GF-D8 (cell line): Measurements from ENCODE around the gene CALN1.
"Not testable (repeated sequence)": the region's sequence is repeated elsewhere in the genome, so short reads cannot be mapped to it uniquely, and the experiment has no call there.

Source experiments
- DNase-seq: peaks from one replicate; lab custom pipeline; 2025; lab: John Stamatoyannopoulos, UW

CALN1 gene

DNA sequence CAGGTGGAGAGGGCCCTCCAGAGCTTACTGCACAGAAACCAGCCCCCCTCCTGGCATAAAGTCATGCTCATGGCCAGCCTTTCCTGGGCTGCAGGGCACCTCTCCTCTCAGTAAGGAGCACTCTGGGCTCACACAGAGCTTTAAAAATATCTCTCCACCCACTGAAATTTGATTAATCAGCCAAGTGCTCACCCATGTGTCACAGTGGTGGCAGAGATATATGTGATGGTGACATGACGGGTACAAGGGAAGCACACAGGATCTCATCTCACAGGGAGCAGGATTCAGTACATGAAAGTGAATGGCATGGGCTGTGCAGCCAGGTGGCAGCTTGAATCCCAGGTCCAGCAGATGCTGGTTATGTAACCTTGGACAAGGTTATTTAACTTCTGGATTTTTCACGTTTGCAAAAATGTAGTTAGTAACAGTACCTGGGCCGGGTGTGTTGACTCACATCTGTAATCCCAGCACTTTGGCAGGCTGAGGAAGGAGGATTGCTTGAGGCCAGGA, 144.8 kb downstream of the CALN1 start:
- DNase-seq: no peak

GRCh38 chr7:72266771-72267170, 145.4 kb downstream of the CALN1 start:
- DNase-seq: no peak

DNA sequence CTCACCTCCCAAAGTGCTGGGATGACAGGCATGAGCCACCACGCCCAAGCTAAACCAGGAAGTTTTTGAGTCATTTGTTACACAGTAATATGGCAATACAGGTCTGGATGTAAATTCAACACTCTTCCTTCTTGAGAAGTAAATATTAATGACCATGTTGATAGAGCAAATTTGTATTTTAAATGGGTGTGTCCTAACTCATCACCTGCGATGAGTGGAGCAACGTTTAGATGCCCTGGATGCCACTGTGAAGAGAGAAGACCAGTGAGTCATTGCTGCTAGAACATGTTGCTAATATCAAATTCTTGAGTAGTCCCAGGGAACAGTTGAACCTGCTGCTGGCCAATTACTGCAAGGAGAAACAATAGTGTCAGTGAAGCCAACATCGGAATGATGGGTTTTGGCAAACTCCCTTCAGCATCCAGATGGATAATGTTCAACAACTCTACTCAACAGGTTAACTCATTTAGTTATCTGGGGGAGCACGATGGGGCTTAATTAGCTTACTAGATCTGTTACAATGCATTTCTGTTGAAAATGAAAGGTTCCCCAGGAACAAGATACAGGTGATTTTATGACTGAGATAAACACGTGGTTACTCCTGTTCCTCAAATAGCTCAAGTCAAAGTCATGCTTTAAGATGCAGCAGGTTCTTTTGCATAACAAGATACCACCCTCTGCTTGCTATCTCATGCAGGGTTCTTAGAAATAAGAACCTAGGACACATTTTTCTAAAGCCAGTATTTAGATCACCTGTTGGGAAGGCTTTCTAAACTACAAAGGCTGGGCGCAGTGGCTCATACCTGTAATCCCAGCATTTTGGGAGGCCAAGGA, 146.8 kb downstream of the CALN1 start:
- DNase-seq: no peak

- no peak for DNase-seq
These were observed 151.7 kb downstream of the CALN1 start for GRCh38 chr7:72260406-72260805.

DNA sequence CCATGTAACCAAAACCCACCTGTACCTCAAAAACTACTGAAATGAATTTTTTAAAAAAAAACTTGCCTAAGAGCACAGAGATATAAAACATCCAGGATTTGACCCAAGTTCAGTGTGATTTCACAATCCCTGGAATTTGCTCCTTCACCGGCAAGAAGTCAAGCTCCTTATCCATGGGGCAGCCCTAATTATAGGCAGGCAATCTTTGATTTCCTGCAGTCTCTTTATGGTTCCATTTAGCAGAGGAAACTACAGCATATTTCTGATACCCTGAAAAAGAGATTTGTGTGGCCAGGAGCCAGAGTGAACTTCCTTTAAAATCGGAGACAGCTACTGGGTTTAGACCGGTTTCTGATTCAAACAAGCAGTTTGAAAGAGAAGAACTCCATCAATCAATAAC, 154.1 kb downstream of the CALN1 start:
- no peak for DNase-seq

DNA sequence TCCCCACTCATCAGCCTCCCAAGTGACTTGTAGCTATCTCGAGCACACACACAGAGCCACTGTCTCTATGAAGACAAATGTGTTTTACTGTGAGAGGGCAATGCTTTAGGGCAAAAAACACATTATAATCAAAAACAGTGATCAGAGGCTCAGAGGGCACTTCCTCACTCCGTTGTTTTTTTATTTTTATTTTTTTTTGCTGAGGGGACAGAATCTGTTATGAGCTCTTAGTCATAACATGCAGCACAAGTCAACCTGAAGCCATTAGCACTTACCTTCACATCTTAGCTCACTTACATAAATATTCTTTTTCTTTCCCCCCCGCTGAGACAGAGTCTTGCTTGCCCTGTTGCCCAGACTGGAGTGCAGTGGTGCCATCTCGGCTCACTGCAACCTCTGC, 157.7 kb downstream of the CALN1 start:
- no peak for DNase-seq

GRCh38 chr7:72249106-72249505, 163.0 kb downstream of the CALN1 start:
- DNase-seq: no peak

GRCh38 chr7:72244826-72245398, 167.2 kb downstream of the CALN1 start:
- DNase-seq: no peak

GRCh38 chr7:72243329-72243728, 168.8 kb downstream of the CALN1 start:
- DNase-seq: no peak

DNA sequence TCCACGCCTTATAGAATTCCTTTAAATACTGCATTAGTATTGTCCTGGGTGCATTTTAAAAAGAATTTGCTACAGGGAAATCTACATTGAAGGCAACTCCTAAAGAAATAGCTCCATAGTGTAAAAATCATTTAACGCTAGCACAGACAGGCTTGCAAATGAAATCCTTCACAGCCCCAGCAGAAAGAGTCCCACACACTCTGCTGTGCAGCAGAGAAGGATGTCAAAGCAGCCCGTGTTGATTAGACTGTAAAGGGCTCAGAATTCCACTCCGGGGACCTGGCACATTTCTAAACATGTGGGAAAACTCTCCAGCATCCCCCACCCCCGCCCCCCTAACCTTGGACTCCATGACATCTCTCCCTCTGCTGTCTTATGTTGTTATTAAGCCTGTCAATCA, 176.8 kb downstream of the CALN1 start:
- no peak for DNase-seq

- DNase-seq: no peak
These were observed 178.1 kb downstream of the CALN1 start for GRCh38 chr7:72234086-72234485.

DNA sequence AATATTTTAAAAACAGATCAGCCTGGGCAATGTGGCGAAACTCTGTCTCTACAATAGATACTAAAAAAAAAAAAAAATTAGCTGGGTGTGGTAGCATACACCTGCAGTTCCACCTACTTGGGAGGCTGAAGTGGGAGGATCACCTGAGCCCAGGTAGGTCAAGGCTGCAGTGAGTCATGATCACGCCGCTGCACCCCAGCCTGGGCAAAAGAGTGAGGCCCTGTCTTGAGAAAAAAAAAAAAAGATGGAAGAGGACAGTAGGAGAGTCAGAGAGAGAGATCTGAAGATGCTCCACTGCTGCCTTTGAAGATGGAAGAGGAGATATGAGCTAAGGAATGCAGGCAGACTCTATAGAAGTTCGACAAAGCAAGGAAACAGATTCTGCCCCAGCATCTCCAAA, 181.9 kb downstream of the CALN1 start:
- DNase-seq: no peak

DNA sequence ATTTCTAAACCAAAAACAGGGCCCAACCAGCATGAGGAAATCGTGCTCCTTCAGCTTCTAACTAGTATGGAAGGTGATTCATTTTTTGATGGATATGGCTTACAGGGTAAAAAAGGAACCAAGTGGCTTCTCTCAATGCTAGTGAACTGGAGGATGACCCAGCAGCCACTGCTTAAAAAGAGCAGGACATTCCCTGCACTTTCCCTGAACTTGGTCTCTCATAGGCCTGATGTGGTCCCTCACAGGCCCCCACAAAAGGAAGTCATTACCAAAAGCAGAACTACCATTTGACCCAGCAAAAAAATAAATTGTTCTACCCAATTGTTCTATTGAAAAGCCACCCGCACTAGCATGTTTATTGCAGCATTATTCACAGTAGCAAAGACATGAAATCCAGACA, 188.8 kb downstream of the CALN1 start:
- no peak for DNase-seq

DNA sequence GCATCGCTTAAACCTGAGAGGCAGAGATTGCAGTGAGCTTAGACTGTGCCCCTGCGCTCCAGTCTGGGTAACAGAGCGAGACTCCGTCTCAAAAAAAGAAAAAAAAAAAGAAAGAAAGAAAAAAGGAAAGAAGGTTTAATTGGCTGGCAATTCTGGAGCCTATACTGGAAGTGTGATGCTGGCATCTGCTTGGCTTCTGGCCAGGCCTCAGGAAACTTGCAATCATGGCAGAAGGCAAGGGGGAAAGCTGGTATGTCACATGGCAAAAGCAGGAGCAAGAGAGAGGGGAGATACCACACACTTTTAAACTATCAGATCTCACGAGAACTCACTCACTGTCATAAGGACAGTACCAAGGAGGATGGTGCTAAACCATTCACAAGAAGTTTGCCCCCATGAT, 190.0 kb downstream of the CALN1 start:
- DNase-seq: no peak

GRCh38 chr7:72219500-72219899, 192.6 kb downstream of the CALN1 start:
- DNase-seq: no peak

DNA sequence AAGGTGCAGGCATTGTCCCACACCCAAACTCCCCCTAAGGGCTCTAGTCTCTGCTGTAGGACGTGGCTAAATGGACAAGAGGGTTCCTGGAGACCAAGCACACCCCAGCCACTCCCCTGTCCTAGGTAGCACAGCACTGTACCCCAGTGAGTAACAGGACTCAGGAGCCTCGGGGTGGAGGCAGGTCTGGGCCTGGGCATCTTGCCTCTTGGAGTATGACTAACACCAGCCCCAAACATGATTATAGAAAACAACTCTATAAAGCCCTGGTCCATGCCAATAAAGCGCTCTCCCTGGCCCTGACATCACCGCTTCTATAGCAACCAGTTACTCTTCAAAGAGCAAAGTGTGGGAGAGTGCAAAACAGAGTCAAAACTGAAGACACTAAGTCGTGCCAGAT, 195.0 kb downstream of the CALN1 start:
- DNase-seq: no peak

GRCh38 chr7:72213769-72214168, 198.4 kb downstream of the CALN1 start:
- no peak for DNase-seq

DNA sequence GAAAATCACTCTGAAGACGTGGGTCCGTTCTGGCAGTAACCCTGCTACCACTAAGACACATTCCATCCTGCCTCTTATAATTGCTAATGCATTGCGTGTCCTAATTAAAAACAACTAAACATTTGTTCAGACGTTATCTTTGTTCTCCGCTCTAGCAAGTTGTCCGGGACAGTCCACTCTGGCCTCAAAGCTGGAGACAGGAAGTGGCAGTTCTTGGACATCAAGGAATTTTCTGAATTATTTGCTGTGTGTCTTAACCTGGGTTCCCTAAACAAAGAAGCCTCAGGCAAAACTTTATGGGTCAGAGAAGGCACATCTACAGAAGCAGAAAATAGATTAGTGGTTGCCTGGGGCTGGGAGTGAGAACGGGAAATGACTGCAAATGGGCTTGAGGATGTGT, 199.1 kb downstream of the CALN1 start:
- no peak for DNase-seq

- DNase-seq: no peak
These were observed 201.0 kb downstream of the CALN1 start for GRCh38 chr7:72211175-72211574.

GRCh38 chr7:72209006-72209405, 203.1 kb downstream of the CALN1 start:
- not testable (repeated sequence) for DNase-seq

GRCh38 chr7:72196176-72196575, 216.0 kb downstream of the CALN1 start:
- no peak for DNase-seq

- DNase-seq: no peak
These were observed 221.2 kb downstream of the CALN1 start for GRCh38 chr7:72190919-72191318.

- no peak for DNase-seq
These were observed 222.0 kb downstream of the CALN1 start for GRCh38 chr7:72190146-72190545.

DNA sequence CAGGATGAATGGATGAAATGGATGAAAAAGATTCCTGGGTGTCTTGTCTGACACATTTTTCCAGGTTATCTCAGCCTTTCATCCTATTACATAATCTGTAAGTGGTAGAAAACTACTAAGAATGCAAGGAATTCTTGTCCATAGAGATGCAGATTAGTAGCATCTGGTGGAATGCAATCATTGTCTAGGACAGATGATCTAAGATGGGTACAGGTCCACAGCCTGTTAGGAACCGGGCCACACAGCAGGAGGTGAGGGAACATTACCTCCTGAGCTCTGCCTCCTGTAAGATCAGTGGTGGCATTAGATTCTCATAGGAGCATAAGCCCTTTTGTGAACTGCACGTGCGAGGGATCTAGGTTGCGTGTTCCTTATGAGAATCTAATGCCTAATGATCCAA, 225.0 kb downstream of the CALN1 start:
- DNase-seq: no peak
